ENCODE measurements around the gene KIAA1328.

DNA sequence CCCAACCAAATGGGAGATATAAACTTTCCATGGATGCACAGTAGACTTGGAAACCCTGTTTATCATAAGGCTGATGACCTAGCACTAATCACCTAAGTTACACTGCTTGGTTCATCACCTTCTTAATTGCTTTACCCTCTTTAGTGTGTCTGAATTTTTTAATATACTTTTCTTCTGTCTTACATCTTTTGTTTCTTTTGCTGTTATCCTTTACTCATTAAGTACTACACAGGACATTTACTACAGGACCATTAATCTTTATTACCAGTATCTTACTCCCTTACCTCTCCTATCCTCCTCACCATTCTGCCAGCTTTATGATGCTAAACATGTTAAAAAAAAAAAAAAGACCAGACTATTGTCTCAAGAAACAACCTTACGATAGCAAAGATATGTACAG is 333.6 kb downstream of the KIAA1328 start:
- TF ChIP-seq, protein P1, sequence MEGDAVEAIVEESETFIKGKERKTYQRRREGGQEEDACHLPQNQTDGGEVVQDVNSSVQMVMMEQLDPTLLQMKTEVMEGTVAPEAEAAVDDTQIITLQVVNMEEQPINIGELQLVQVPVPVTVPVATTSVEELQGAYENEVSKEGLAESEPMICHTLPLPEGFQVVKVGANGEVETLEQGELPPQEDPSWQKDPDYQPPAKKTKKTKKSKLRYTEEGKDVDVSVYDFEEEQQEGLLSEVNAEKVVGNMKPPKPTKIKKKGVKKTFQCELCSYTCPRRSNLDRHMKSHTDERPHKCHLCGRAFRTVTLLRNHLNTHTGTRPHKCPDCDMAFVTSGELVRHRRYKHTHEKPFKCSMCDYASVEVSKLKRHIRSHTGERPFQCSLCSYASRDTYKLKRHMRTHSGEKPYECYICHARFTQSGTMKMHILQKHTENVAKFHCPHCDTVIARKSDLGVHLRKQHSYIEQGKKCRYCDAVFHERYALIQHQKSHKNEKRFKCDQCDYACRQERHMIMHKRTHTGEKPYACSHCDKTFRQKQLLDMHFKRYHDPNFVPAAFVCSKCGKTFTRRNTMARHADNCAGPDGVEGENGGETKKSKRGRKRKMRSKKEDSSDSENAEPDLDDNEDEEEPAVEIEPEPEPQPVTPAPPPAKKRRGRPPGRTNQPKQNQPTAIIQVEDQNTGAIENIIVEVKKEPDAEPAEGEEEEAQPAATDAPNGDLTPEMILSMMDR (conservative IDR thresholded peaks at IDR 0.05 in 1 of 2, IDR thresholded peaks at IDR 0.05 in 1 of 2; ENCODE audit: extremely low read depth in 1 of 2, insufficient read depth in 1 of 2, low read depth in 1 of 2, low read length in 2 of 2): no peak
- TF ChIP-seq EZH2 (IDR thresholded peaks at IDR 0.05; ENCODE audit: borderline replicate concordance, low read length): no peak

Data from mammary epithelial cell (primary cell).